GM18873 (cell line): ENCODE measurements around the gene ELAPOR1.
"Not testable (repeated sequence)": the region's sequence is repeated elsewhere in the genome, so short reads cannot be mapped to it uniquely, and the experiment has no call there.

Experiments
- ATAC-seq: cut with Tn5 transposase; IDR thresholded peaks from one replicate; pipeline ENCODE4 v1.9.1; 2021; ENCODE audit warnings: mild to moderate bottlenecking, moderate library complexity, moderate number of reproducible peaks; ENCODE audit not compliant: unreplicated experiment, low FRiP score

The ELAPOR1 gene

DNA sequence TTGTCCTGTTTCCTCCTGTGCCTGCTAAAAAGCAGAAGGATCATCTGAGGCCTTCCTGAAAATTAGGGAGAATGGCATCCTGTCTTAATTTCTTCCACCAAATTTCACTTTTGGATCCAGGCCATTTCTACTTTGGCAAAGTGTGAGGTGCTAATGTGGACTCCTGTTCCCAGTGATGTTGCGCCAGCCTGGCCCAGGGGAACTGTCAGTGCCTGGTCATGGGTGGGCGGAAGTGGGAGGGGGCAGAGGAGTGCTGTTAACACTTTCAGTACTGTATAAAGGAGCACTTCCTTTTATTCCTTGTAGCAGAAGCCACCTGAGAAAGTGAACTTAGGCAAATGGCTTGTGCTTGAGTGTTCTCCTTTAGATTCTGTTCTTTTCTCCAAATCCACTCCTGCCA is 19.9 kb downstream of the ELAPOR1 start:
- no peak for ATAC-seq

GRCh38 chr1:109134423-109134822 is 20.5 kb downstream of the ELAPOR1 start:
- ATAC-seq = no peak

GRCh38 chr1:109135940-109136339 is 22.0 kb downstream of the ELAPOR1 start:
- no peak for ATAC-seq

DNA sequence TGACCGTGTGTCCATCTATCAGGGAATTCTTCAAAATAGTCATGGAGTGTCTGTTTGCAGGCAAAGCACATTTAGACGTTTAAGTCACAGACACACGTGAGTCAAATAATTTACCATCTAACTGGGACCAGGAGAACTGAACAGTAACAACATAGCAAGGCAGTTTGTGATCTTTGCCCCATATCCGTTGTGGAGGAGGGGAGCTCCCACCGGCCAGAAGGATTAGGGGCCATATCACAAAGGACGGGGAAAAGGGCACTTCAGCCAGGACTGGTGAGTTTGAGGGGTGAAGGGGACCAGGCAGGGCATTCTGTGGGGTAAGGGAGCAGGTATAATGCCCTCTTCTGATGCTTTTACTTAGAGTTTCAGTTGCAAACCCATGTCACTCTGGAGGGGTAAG is 22.9 kb downstream of the ELAPOR1 start:
- ATAC-seq = no peak

DNA sequence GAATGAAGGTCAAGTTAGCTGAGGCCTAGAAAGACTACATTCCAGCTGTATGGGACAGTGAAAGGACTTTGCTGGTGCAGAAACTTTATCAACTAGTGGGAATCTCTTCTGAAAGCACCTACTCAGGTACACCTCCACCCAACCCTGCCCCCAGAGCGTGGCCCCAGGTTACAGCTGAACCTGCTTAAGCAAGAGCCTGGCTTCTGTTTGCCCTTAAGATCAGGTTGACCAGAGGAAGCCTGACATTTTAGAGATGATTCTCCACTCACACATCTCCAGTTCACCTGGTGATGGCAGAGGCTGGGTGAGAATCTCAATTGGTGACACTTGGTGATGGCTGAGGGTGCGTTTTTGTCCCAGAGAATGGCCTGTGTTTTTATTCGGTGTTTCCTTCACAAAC is 24.0 kb downstream of the ELAPOR1 start:
- no peak for ATAC-seq

- no peak for ATAC-seq
These were observed 24.4 kb downstream of the ELAPOR1 start for GRCh38 chr1:109138358-109138757.

DNA sequence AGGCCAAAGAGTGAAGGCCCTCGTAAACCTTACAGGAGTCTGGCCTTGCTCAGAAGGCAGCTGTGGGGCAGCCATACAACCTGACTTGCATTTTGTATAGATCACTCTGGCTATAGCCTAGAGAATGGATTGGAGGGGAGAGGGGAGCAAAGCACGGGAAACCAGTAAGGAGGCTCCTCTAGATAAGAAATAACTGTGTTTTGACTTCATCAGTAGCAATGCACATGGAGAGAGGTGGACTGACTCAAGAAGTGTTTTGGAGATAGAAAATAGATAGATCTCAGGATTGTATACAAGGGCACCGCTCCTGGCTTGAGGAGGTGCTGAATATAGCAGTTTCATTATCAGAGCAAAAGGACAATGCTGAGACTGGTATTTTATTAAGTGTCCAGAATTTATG is 26.5 kb downstream of the ELAPOR1 start:
- ATAC-seq = no peak

DNA sequence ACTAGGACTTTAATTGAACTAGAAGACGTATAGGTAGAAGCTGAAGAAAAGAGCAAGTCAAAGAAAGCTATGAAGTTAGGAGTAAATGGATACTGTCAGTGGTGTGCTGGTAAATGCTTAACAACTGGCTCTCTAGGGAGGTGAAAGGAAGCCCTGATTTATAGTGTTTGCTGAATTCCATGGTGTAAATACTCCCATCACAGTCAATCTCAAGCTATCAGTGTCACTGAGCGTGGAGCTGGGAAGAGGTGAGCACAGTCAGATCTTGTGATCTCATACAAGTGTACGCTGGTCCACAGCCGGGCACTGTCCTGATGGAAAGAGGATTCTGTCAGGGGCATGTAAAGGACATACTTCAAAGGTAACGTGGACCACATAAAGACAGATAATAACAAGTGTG is 28.3 kb downstream of the ELAPOR1 start:
- ATAC-seq = no peak

- not testable (repeated sequence) for ATAC-seq
These were observed 28.8 kb downstream of the ELAPOR1 start for GRCh38 chr1:109142725-109143124.

GRCh38 chr1:109148987-109149561 is 35.2 kb downstream of the ELAPOR1 start:
- no peak for ATAC-seq

DNA sequence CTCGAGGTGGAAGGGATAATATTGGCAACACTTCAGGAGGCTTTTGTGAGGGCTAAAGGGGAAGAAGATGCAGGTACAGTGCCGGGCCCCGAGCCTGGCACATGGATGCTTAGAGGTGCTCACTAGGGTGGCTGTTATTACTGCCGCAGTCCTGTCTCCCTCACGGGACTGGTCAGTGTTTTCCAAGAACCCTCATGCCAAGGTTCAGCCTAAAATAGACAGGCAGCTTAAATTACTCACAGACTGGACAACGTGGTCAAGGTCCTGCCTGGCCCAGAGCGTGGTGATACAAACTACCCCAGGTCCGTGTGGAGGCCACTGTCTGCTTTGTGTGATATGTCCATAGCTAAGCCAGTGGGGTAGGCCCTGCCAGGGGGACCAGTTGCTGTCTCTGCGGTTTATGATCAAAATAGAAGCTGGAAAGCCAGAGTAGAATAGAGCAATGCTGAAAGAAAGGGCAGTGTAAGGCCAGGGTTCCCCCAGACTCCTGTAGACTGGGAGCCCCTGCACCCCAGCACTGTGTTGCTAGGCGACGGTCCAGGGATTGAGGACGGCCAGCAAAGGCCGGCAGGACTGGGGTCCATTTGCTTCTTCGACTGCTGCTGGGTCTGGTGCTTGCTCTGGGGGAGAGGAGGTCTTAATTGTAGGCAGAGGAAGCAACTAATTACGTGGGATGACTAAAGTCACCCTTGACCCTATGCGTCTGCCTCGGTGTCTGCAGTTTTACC is 36.1 kb downstream of the ELAPOR1 start:
- ATAC-seq = no peak

- ATAC-seq = no peak
These were observed 37.5 kb downstream of the ELAPOR1 start for GRCh38 chr1:109151146-109151990.

GRCh38 chr1:109152196-109152595 is 38.3 kb downstream of the ELAPOR1 start:
- ATAC-seq = no peak

DNA sequence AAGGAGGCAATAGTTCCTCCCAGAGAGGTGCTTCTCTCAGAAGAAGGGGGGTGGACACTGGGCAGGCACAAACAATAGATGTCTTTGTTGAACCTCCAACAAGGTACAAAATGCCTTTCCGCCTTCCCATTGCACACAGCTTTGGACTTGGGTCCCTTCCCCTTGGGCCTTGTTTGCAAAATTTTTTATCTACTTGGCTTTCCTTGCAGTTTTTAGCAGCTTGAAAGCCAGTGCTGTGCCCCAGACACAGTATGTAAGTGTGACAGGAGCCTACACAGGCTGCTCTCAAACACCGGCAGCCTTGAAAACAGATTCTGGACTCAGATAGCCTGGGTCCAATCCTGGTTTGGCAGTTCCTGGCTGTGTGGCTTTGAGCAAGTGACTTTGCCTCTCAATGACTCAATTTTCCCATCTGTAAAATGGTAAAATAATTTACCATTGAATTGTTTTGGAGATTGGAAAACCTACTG is 43.0 kb downstream of the ELAPOR1 start:
- ATAC-seq = no peak

DNA sequence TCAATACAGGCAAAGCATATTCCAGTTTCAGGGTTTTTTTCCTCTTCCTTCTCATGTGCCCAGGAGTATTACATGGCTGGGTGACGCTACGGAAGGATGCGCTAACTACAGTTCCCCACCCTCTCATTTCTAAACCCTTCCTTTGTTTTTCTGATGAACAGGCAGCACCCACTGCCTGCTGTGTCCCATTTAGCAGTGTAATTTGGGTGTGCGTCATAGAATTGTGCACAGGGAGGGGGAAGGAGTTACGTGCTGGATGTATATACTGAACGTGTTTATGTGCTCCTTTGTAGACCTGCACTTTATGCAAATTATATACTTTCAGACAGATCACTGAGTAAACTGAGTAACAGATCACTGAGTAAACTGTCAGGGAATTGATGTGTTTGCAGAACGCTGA is 44.5 kb downstream of the ELAPOR1 start:
- no peak for ATAC-seq

DNA sequence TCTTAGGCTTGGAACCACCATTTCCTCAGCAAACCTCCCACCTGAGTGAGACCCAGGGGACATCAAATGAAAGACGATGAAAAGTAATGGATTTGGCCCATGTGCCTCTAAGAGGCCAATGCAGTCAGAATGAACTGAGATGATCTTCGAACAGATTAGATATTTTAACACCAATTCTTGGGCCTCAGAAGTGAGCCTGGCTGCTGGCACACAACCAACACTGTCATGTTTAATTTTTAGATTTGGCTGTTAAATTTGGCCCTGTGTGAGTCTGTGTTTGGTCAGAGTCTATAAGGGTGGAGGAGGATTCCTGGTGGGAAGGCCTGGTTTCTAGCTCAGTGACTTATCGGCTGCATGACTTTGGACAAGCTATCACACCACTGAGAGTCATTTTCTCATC is 45.4 kb downstream of the ELAPOR1 start:
- no peak for ATAC-seq

GRCh38 chr1:109160071-109160840 is 46.3 kb downstream of the ELAPOR1 start:
- no peak for ATAC-seq

DNA sequence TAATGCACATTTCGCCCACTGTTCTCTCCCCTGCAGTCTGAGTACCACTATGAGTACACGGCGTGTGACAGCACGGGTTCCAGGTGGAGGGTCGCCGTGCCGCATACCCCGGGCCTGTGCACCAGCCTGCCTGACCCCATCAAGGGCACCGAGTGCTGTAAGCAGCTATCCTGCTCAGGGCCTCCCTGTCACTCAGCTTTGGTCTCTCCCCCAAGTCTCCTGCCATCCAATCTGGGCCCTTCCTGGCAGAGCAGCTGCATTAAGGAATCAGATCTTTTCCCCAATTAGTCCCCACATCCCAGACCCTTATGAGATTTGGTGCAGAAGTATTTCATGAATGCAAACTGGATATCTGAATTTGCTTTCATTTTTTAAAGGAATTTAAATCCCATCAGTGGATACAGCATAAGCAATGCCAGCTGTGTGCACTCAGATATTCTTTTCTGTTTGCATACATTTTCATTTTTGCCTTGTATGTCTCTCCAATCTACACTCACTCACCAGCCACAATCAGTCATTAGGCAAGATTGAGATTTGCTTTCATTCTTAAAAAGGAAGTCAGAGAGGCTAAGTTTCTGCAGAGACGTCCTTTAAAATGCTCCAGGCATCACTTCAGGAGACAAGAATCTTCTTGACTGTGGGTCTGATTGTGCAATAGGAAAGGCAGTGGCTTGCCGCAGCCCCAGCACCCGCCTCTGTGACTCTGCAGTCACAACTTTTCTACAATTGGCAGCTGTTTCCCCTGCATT is 48.1 kb downstream of the ELAPOR1 start:
- ATAC-seq = peak; percentile 49

DNA sequence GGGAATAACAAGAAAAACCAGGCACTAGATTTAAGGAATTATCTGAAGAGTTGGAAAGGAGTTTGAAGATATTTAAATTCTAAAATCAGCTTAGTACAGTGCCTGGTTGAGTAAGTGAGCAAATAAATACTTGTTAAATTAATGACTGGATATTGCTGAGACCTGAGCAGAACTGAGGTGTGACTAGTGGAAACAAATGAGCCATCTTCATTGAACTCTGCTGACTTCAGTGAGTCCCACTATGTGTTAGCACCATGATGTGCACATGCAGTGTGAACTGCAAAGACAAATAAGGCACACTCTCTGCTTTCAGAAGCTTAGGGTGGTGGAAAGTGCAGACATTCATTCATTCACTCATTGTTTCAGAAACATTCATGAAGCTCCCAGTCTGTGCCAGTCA is 48.7 kb downstream of the ELAPOR1 start:
- no peak for ATAC-seq

- ATAC-seq = no peak
These were observed 49.6 kb downstream of the ELAPOR1 start for GRCh38 chr1:109163551-109163950.
